Measurements from ENCODE around the gene RGS8.

DNA sequence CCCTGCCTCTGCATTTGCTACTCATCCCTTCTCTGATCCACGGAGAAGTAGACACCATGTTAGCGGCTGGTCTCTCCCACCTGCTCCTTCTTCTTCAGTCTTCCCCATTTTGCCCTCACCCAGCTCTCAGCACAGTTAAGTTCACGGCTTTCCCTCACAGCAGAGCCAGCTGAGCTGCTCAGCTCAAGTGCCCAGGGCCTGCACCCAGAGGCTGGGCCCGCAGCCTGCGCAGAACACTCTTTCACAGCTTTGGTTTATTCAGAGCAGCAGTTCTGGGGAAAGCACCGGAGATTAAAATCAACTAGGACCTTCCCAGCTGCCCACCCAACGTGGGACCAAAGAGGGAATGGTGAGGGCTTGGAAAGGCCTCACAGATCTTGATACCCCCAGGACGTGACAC, 41.9 kb downstream of the RGS8 start:
- TF ChIP-seq POLR2A (IDR thresholded peaks at IDR 0.05; ENCODE audit: low read depth, low read length), result no peak
- no peak for TF ChIP-seq POLR2AphosphoS5 (IDR thresholded peaks at IDR 0.05; ENCODE audit: low read depth, low read length)

All from GM12892 (cell line).